HEK293T (cell line): ENCODE results near the gene CD109.

ENCODE experiments used
- BHLHE40 ChIP-seq: fragments of 450-650 bp; IDR thresholded peaks from 2 replicates; pipeline ENCODE4 v1.6.1; 2016; ENCODE audit warnings: mild to moderate bottlenecking, moderate library complexity, borderline replicate concordance
- FOXA1 ChIP-seq: fragments of 450-650 bp; IDR thresholded peaks from 2 replicates; pipeline ENCODE4 v1.6.1; 2016; ENCODE audit warnings: mild to moderate bottlenecking
- FOXK2 ChIP-seq: fragments of 450-650 bp; IDR thresholded peaks from 2 replicates; pipeline ENCODE4 v1.6.1; 2016; ENCODE audit warnings: mild to moderate bottlenecking
- FOXM1 ChIP-seq: fragments of 450-650 bp; IDR thresholded peaks from 2 replicates; pipeline ENCODE4 v1.6.1; 2017; ENCODE audit warnings: mild to moderate bottlenecking, borderline replicate concordance
- SP1 ChIP-seq: fragments of 450-650 bp; IDR thresholded peaks from 2 replicates; pipeline ENCODE4 v1.6.1; 2017
- TARDBP ChIP-seq: fragments of 450-650 bp; IDR thresholded peaks from 2 replicates; pipeline ENCODE4 v1.6.1; 2016
- ZNF384 ChIP-seq: fragments of 450-650 bp; IDR thresholded peaks from 2 replicates; pipeline ENCODE4 v1.6.1; 2016

DNA sequence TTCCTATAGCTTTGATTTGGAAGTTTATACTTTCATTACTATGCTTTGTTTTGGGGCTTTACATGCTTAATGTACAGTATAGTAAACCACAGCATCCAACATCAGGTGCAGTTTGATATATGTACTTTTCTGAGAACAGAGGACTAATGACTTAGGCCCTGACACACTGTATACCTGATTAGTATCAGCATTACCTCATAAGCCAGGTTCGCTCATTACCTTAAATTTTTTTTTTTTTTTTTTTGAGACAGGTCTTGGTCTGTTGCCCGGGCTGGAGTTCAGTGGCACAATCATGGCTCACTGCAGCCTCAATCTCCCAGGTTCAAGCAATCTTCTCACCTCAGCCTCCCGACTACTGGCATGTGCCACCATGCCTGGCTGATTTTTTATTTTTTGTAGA, 28.4 kb downstream of the CD109 start:
- no peak for TF ChIP-seq ZNF384
- TF ChIP-seq FOXA1: no peak
- TF ChIP-seq SP1: no peak
- TF ChIP-seq BHLHE40: no peak
- TF ChIP-seq TARDBP: no peak
- TF ChIP-seq FOXK2: no peak
- TF ChIP-seq FOXM1: no peak
